ENCODE results near the gene S100A8.

DNA sequence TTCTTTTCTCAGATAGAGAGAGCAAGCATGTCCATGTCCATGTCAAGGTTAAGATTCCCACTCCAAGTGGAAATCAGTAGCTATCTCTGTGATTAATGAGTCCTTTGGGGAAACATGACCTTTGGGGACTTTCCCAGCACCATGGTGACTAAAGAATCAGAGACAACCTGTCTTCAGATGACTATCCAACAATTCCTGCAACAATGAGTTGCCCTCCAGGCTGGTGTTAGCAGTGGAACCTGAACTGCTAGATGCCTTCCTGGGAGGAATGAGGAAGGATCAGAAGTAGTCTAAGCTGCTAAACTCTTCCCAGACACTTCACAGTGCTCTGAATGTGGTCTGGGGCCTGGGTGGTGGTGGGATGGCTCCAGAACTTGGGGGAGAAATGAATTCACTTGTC lies 26.7 kb downstream of the S100A8 start:
- no peak for TF ChIP-seq POLR2A (IDR thresholded peaks at IDR 0.05)
- TF ChIP-seq, protein P1, sequence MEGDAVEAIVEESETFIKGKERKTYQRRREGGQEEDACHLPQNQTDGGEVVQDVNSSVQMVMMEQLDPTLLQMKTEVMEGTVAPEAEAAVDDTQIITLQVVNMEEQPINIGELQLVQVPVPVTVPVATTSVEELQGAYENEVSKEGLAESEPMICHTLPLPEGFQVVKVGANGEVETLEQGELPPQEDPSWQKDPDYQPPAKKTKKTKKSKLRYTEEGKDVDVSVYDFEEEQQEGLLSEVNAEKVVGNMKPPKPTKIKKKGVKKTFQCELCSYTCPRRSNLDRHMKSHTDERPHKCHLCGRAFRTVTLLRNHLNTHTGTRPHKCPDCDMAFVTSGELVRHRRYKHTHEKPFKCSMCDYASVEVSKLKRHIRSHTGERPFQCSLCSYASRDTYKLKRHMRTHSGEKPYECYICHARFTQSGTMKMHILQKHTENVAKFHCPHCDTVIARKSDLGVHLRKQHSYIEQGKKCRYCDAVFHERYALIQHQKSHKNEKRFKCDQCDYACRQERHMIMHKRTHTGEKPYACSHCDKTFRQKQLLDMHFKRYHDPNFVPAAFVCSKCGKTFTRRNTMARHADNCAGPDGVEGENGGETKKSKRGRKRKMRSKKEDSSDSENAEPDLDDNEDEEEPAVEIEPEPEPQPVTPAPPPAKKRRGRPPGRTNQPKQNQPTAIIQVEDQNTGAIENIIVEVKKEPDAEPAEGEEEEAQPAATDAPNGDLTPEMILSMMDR (IDR thresholded peaks at IDR 0.05) = no peak
- TF ChIP-seq POLR2AphosphoS5 (IDR thresholded peaks at IDR 0.05) = no peak
